Cardiac fibroblast (primary cell): Measurements from ENCODE around the gene TRAM2.

Experiments
- DNase-seq, 2 donors: peaks; one replicate each; pipeline versions ENCODE4 v3.0.0 to v3.0.0-alpha.2; 2010; ENCODE audit warnings: low read depth in 2 of 2
- H3K4me3 ChIP-seq, 2 donors: replicated peaks in 1 of 2; 1 replicate in 1 of 2; 2 replicates in 1 of 2; pipeline ENCODE4 v1.5.1; 2011; ENCODE audit warnings: low read depth in 2 of 2, low read length in 2 of 2, mild to moderate bottlenecking in 2 of 2, moderate library complexity in 1 of 2
- CTCF ChIP-seq: IDR thresholded peaks from one replicate; pipeline ENCODE4 v1.5.1; 2011; ENCODE audit warnings: low read depth, mild to moderate bottlenecking, low read length, inconsistent platforms

The TRAM2 gene

GRCh38 chr6:52522151-52522626 is 54.7 kb downstream of the TRAM2 start:
- no peak overlapping the region for H3K4me3 ChIP-seq
- TF ChIP-seq CTCF: no peak
- DNase-seq: peak; percentile 77 to 90

DNA sequence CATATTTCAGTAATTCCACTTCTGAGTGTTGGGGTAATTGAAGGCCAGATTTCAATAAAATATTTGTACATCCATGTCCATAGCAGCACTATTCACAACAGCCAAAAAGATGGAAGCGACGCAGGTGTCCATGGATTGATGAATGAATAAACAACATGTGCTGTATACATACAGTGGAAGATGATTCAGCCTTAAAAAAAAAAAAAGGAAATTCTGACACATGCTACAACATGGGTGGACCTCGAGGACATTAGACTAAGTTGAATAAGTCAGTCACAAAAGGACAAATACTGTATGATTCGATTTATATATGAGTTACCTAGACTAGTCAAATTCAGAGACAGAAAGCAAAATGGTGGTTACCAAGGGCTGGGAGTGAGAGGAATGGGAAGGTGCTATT is 57.2 kb downstream of the TRAM2 start:
- no peak overlapping the region for H3K4me3 ChIP-seq
- DNase-seq: no peak
- TF ChIP-seq CTCF: no peak

- peak overlapping the region in 1 of 2 donors; percentile 2 for H3K4me3 ChIP-seq
- no peak for TF ChIP-seq CTCF
Observed at GRCh38 chr6:52518279-52518945, 58.4 kb downstream of the TRAM2 start.

GRCh38 chr6:52517502-52518278 is 59.2 kb downstream of the TRAM2 start:
- H3K4me3 ChIP-seq: peak overlapping the region in 1 of 2 donors; percentile 2
- TF ChIP-seq CTCF: no peak
- DNase-seq: peak; percentile 97 to 98

More at GRCh38 chr6:52518279-52518945, 58.4 kb downstream of the TRAM2 start:
- no peak for DNase-seq

- no peak for DNase-seq
- no peak overlapping the region for H3K4me3 ChIP-seq
- no peak for TF ChIP-seq CTCF
Observed at GRCh38 chr6:52516943-52517342, 59.9 kb downstream of the TRAM2 start.

- no peak for TF ChIP-seq CTCF
- no peak overlapping the region for H3K4me3 ChIP-seq
- DNase-seq: no peak
Observed at GRCh38 chr6:52516269-52516668, 60.6 kb downstream of the TRAM2 start.
